ENCODE results near the gene EPHA8.

Gene EPHA8

GRCh38 chr1:22637907-22638445 lies 74.7 kb downstream of the EPHA8 start:
- no peak overlapping the region for H3K27ac ChIP-seq
- no peaks in the 10 kb centered on the region for H3K9me3 ChIP-seq (ENCODE audit: control insufficient read depth, low read length)
- no peak overlapping the region for H3K4me2 ChIP-seq (ENCODE audit: low read length)
- H3K4me3 ChIP-seq (ENCODE audit: low read depth, low read length): no peak overlapping the region
- H3K9ac ChIP-seq: no peak overlapping the region
- TF ChIP-seq, protein P1, sequence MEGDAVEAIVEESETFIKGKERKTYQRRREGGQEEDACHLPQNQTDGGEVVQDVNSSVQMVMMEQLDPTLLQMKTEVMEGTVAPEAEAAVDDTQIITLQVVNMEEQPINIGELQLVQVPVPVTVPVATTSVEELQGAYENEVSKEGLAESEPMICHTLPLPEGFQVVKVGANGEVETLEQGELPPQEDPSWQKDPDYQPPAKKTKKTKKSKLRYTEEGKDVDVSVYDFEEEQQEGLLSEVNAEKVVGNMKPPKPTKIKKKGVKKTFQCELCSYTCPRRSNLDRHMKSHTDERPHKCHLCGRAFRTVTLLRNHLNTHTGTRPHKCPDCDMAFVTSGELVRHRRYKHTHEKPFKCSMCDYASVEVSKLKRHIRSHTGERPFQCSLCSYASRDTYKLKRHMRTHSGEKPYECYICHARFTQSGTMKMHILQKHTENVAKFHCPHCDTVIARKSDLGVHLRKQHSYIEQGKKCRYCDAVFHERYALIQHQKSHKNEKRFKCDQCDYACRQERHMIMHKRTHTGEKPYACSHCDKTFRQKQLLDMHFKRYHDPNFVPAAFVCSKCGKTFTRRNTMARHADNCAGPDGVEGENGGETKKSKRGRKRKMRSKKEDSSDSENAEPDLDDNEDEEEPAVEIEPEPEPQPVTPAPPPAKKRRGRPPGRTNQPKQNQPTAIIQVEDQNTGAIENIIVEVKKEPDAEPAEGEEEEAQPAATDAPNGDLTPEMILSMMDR (IDR thresholded peaks at IDR 0.05): no peak
- no peak overlapping the region for H2AFZ ChIP-seq
- no peaks in the 10 kb centered on the region for H3K4me1 ChIP-seq
- peaks cover 2% of the 10 kb centered on the region for H3K27me3 ChIP-seq (ENCODE audit: control insufficient read depth, insufficient read depth, low read length)
- no peaks in the 10 kb centered on the region for H3K36me3 ChIP-seq (ENCODE audit: control insufficient read depth, insufficient read depth, low read length)
- no peaks in the 10 kb centered on the region for H3K79me2 ChIP-seq

DNA sequence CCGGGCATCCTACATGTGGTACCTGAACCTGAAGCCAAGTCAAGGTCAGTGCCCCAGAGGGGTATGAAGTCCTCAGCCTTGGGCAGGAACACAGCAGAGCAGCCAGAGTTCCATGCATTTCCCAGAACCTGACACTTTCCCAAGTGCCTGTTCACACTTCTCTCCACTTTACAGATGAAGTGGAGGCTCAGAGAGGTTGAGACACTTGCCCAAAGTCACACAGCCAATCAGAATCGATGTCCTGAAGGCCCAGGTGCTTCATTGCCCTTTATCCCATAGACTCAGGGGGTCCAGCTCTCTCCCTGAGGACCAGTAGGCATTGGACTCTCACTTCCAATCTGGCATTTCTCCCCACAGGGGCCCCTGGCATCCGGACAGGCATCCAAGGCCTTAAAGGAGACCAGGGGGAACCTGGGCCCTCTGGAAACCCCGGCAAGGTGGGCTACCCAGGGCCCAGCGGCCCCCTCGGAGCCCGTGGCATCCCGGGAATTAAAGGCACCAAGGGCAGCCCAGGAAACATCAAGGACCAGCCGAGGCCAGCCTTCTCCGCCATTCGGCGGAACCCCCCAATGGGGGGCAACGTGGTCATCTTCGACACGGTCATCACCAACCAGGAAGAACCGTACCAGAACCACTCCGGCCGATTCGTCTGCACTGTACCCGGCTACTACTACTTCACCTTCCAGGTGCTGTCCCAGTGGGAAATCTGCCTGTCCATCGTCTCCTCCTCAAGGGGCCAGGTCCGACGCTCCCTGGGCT lies 75.4 kb downstream of the EPHA8 start:
- Histone ChIP-seq H3K4me3 (ENCODE audit: low read depth, low read length) (no peak overlapping the region), H3K4me1 (no peaks in the 10 kb centered on the region), H3K9ac (no peak overlapping the region), H3K27me3 (ENCODE audit: control insufficient read depth, insufficient read depth, low read length) (peaks cover 2% of the 10 kb centered on the region), H2AFZ (no peak overlapping the region), H3K9me3 (ENCODE audit: control insufficient read depth, low read length) (no peaks in the 10 kb centered on the region), H3K27ac (no peak overlapping the region), H3K79me2 (no peaks in the 10 kb centered on the region), H3K36me3 (ENCODE audit: control insufficient read depth, insufficient read depth, low read length) (no peaks in the 10 kb centered on the region), H3K4me2 (ENCODE audit: low read length) (no peak overlapping the region)
- TF ChIP-seq, protein P1 (IDR thresholded peaks at IDR 0.05): no peak

- H3K4me3 ChIP-seq (ENCODE audit: low read depth, low read length): no peak overlapping the region
- H3K4me2 ChIP-seq (ENCODE audit: low read length): no peak overlapping the region
- H3K9ac ChIP-seq: no peak overlapping the region
- H3K27ac ChIP-seq: no peak overlapping the region
- no peaks in the 10 kb centered on the region for H3K4me1 ChIP-seq
- TF ChIP-seq, protein P1 (IDR thresholded peaks at IDR 0.05): no peak
- no peaks in the 10 kb centered on the region for H3K36me3 ChIP-seq (ENCODE audit: control insufficient read depth, insufficient read depth, low read length)
- no peaks in the 10 kb centered on the region for H3K9me3 ChIP-seq (ENCODE audit: control insufficient read depth, low read length)
- no peaks in the 10 kb centered on the region for H3K79me2 ChIP-seq
- peaks cover 2% of the 10 kb centered on the region for H3K27me3 ChIP-seq (ENCODE audit: control insufficient read depth, insufficient read depth, low read length)
- H2AFZ ChIP-seq: no peak overlapping the region
These were observed 76.0 kb downstream of the EPHA8 start for GRCh38 chr1:22639286-22639685.

GRCh38 chr1:22641247-22641646 lies 78.0 kb downstream of the EPHA8 start:
- Histone ChIP-seq H3K4me1 (no peaks in the 10 kb centered on the region), H2AFZ (no peak overlapping the region), H3K36me3 (ENCODE audit: control insufficient read depth, insufficient read depth, low read length) (no peaks in the 10 kb centered on the region), H3K4me2 (ENCODE audit: low read length) (no peak overlapping the region), H3K9me3 (ENCODE audit: control insufficient read depth, low read length) (no peaks in the 10 kb centered on the region), H3K4me3 (ENCODE audit: low read depth, low read length) (no peak overlapping the region), H3K27me3 (ENCODE audit: control insufficient read depth, insufficient read depth, low read length) (peaks cover 2% of the 10 kb centered on the region), H3K79me2 (no peaks in the 10 kb centered on the region), H3K9ac (no peak overlapping the region), H3K27ac (no peak overlapping the region)
- TF ChIP-seq, protein P1 (IDR thresholded peaks at IDR 0.05): no peak

Measured in parathyroid adenoma (tissue), 2 donors.